Measurements from ENCODE around the gene LHX1.

GRCh38 chr17:36923814-36924221 is 13.5 kb upstream of the LHX1 start:
- TF ChIP-seq CTCF (optimal IDR thresholded peaks at IDR 0.05 in 1 of 3, IDR thresholded peaks at IDR 0.05 in 1 of 3, conservative IDR thresholded peaks at IDR 0.05 in 1 of 3; ENCODE audit: extremely low read depth in 1 of 3, insufficient read depth in 2 of 3, low read length in 3 of 3) (no peak), EZH2 (IDR thresholded peaks at IDR 0.05; ENCODE audit: low read length) (no peak)
